Caco-2 (cell line): ENCODE measurements around the gene JCHAIN. TPM values are rescaled to one million over a fixed set of nuclear protein-coding genes. Genes with fewer than 3 reads are reported as not detected.

ENCODE experiments used
- BruUV-seq: library from RNA; stranded (reverse); fragments of 400-500 nt; replicated peaks from 2 replicates; lab custom pipeline; 2021; lab: Mats Ljungman, UMichigan
- CTCF ChIA-PET: fragments of 300-600 bp; sonication (Branson Sonifier 250); formaldehyde crosslinking; loops from one replicate; lab custom pipeline; 2022; ENCODE audit warnings: antibody characterized with exemption; lab: Charles Lee
- POLR2A ChIA-PET: fragments of 300-600 bp; sonication (Branson Sonifier 250); formaldehyde crosslinking; loops from one replicate; lab custom pipeline; 2022; ENCODE audit warnings: antibody characterized with exemption; lab: Charles Lee
- DNase-seq, 2 experiments: peaks; one replicate each; pipeline versions ENCODE4 v3.0.0 to v3.0.0-alpha.2; 2020 to 2022
- H3K27me3 ChIP-seq: replicated peaks from 2 replicates; pipeline ENCODE4 v1.6.0; 2011; ENCODE audit warnings: low read length; ENCODE audit not compliant: control insufficient read depth, insufficient read depth
- H3K36me3 ChIP-seq: 2 replicates; pipeline ENCODE4 v1.5.1; 2011; ENCODE audit warnings: low read length; ENCODE audit not compliant: control insufficient read depth, insufficient read depth
- H3K4me1 ChIP-seq: fragments of 250-450 bp; sonication (Bioruptor Pico); 2 replicates; pipeline ENCODE4 v1.5.1; 2020; ENCODE audit warnings: mild to moderate bottlenecking
- H3K4me3 ChIP-seq: 2 replicates; pipeline ENCODE4 v1.5.1; 2011; ENCODE audit warnings: low read depth, mild to moderate bottlenecking, control low read depth, low read length
- H3K9me3 ChIP-seq: fragments of 250-450 bp; sonication (Bioruptor Pico); 2 replicates; pipeline ENCODE4 v1.5.1; 2020; ENCODE audit warnings: mild to moderate bottlenecking, moderate library complexity
- H3K27ac Mint-ChIP-seq: one replicate; pipeline ENCODE4 v1.8.0; 2022; ENCODE audit warnings: mixed read lengths; ENCODE audit not compliant: unreplicated experiment
- H3K27me3 Mint-ChIP-seq: one replicate; pipeline ENCODE4 v1.8.0; 2022; ENCODE audit warnings: mixed read lengths; ENCODE audit not compliant: insufficient read depth, unreplicated experiment
- H3K36me3 Mint-ChIP-seq: one replicate; pipeline ENCODE4 v1.8.0; 2022; ENCODE audit warnings: mild to moderate bottlenecking, mixed read lengths; ENCODE audit not compliant: insufficient read depth, unreplicated experiment
- H3K4me1 Mint-ChIP-seq: one replicate; pipeline ENCODE4 v1.8.0; 2022; ENCODE audit warnings: low read depth, mixed read lengths; ENCODE audit not compliant: unreplicated experiment
- H3K4me3 Mint-ChIP-seq: one replicate; pipeline ENCODE4 v1.8.0; 2022; ENCODE audit warnings: mild to moderate bottlenecking, moderate library complexity, mixed read lengths; ENCODE audit not compliant: unreplicated experiment
- H3K9me3 Mint-ChIP-seq: one replicate; pipeline ENCODE4 v1.8.0; 2022; ENCODE audit warnings: mixed read lengths; ENCODE audit not compliant: unreplicated experiment
- CTCF ChIP-seq, 2 experiments: fragments of 200-600 bp in 1 of 2; IDR thresholded peaks; 1 replicate in 1 of 2; 2 replicates in 1 of 2; pipeline versions ENCODE4 v1.5.1 to v1.8.0; 2011 to 2022; ENCODE audit warnings: antibody characterized with exemption in 1 of 2, control low read depth in 1 of 2, inconsistent platforms in 1 of 2, low read depth in 1 of 2, low read length in 1 of 2, mild to moderate bottlenecking in 1 of 2, moderate library complexity in 1 of 2; ENCODE audit not compliant: insufficient read depth in 1 of 2, severe bottlenecking in 1 of 2, unreplicated experiment in 1 of 2
- intact Hi-C: fragments of 100-400 bp; cut with micrococcal nuclease; formaldehyde crosslinking; loops from one replicate; pipeline ENCODE4 v1.10.0; 2022; ENCODE audit not compliant: unreplicated experiment
- total RNA-seq: library from RNA; stranded (reverse); gene quantifications from 2 replicates; pipeline ENCODE4 v1.2.3, GENCODE V29; 2022

The JCHAIN gene
- total RNA-seq, 1 experiment from 2014 or later = not detected

GRCh38 chr4:70637239-70637913 is 28.9 kb downstream of the JCHAIN start:
- Mint-ChIP-seq H3K4me1 (no peaks in the 10 kb centered on the region), H3K4me3 (no peak overlapping the region), H3K9me3 (no peaks in the 10 kb centered on the region), H3K27ac (no peak overlapping the region), H3K36me3 (no peaks in the 10 kb centered on the region), H3K27me3 (peaks cover 5% of the 10 kb centered on the region)
- Histone ChIP-seq H3K9me3 (no peaks in the 10 kb centered on the region), H3K27me3 (no peaks in the 10 kb centered on the region), H3K36me3 (no peaks in the 10 kb centered on the region), H3K4me1 (no peaks in the 10 kb centered on the region), H3K4me3 (no peak overlapping the region)
- no TSS peak for BruUV-seq
- DNase-seq = no peak
- ChIA-PET CTCF (no interaction called here), POLR2A (no interaction called here)
- intact Hi-C loops = no loop called here
- TF ChIP-seq CTCF (IDR thresholded peaks at IDR 0.05; ENCODE audit: insufficient read depth in 1 of 2, low read depth in 1 of 2, low read length in 1 of 2, severe bottlenecking in 1 of 2, unreplicated experiment in 1 of 2) = no peak

- Mint-ChIP-seq H3K4me1 (no peaks in the 10 kb centered on the region), H3K27me3 (no peaks in the 10 kb centered on the region), H3K9me3 (no peaks in the 10 kb centered on the region), H3K36me3 (no peaks in the 10 kb centered on the region), H3K4me3 (no peak overlapping the region), H3K27ac (no peak overlapping the region)
- no peaks in the 10 kb centered on the region for H3K36me3 ChIP-seq
- BruUV-seq = no TSS peak
- peaks cover 4% of the 10 kb centered on the region; the same call in 1 of the 2 replicates for H3K4me1 ChIP-seq
- H3K27me3 ChIP-seq = no peaks in the 10 kb centered on the region
- POLR2A ChIA-PET = no interaction called here
- intact Hi-C loops = no loop called here
- CTCF ChIA-PET = no interaction called here
- no peak for DNase-seq
- H3K9me3 ChIP-seq = no peaks in the 10 kb centered on the region
- no peak for TF ChIP-seq CTCF (IDR thresholded peaks at IDR 0.05; ENCODE audit: insufficient read depth in 1 of 2, low read depth in 1 of 2, low read length in 1 of 2, severe bottlenecking in 1 of 2, unreplicated experiment in 1 of 2)
- no peak overlapping the region for H3K4me3 ChIP-seq
These were observed 31.8 kb downstream of the JCHAIN start for GRCh38 chr4:70634482-70634881.

GRCh38 chr4:70632028-70632427 is 34.3 kb downstream of the JCHAIN start:
- no peaks in the 10 kb centered on the region for H3K9me3 Mint-ChIP-seq
- Histone ChIP-seq H3K27me3 (no peaks in the 10 kb centered on the region), H3K36me3 (no peaks in the 10 kb centered on the region), H3K4me3 (no peak overlapping the region), H3K9me3 (no peaks in the 10 kb centered on the region), H3K4me1 (peaks cover 4% of the 10 kb centered on the region; the same call in 1 of the 2 replicates)
- no peaks in the 10 kb centered on the region for H3K27me3 Mint-ChIP-seq
- intact Hi-C loops = no loop called here
- no peak overlapping the region for H3K4me3 Mint-ChIP-seq
- H3K4me1 Mint-ChIP-seq = no peaks in the 10 kb centered on the region
- POLR2A ChIA-PET = no interaction called here
- no peak for DNase-seq
- BruUV-seq = no TSS peak
- H3K36me3 Mint-ChIP-seq = no peaks in the 10 kb centered on the region
- CTCF ChIA-PET = no interaction called here
- no peak for TF ChIP-seq CTCF (IDR thresholded peaks at IDR 0.05; ENCODE audit: insufficient read depth in 1 of 2, low read depth in 1 of 2, low read length in 1 of 2, severe bottlenecking in 1 of 2, unreplicated experiment in 1 of 2)
- H3K27ac Mint-ChIP-seq = no peak overlapping the region
